ENCODE results near the gene NR2F1-AS1.

NR2F1-AS1 gene

GRCh38 chr5:93603078-93603792 is 22.2 kb upstream of the NR2F1-AS1 start:
- no peak for DNase-seq

- DNase-seq: no peak
Observed at GRCh38 chr5:93602241-93603077, 21.4 kb upstream of the NR2F1-AS1 start.

- no peak for DNase-seq
Observed at GRCh38 chr5:93601802-93602155, 20.8 kb upstream of the NR2F1-AS1 start.

- no peak for DNase-seq
Observed at GRCh38 chr5:93601071-93601801, 20.2 kb upstream of the NR2F1-AS1 start.

GRCh38 chr5:93600409-93601070 is 19.5 kb upstream of the NR2F1-AS1 start:
- no peak for DNase-seq

GRCh38 chr5:93599399-93600120 is 18.5 kb upstream of the NR2F1-AS1 start:
- no peak for DNase-seq

GRCh38 chr5:93599001-93599379 is 18.0 kb upstream of the NR2F1-AS1 start:
- DNase-seq: no peak

GRCh38 chr5:93598091-93599000 is 17.3 kb upstream of the NR2F1-AS1 start:
- DNase-seq: no peak

GRCh38 chr5:93596676-93597490 is 15.9 kb upstream of the NR2F1-AS1 start:
- DNase-seq: no peak

GRCh38 chr5:93596310-93596675 is 15.3 kb upstream of the NR2F1-AS1 start:
- DNase-seq: no peak

GRCh38 chr5:93595420-93596147 is 14.6 kb upstream of the NR2F1-AS1 start:
- no peak for DNase-seq

- DNase-seq: no peak
Observed at GRCh38 chr5:93594591-93595419, 13.8 kb upstream of the NR2F1-AS1 start.

GRCh38 chr5:93593476-93594131 is 12.6 kb upstream of the NR2F1-AS1 start:
- DNase-seq: no peak

GRCh38 chr5:93592883-93593282 is 11.9 kb upstream of the NR2F1-AS1 start:
- DNase-seq: no peak

GRCh38 chr5:93591323-93591945 is 10.4 kb upstream of the NR2F1-AS1 start:
- no peak for DNase-seq

GRCh38 chr5:93590493-93590892 is 9.5 kb upstream of the NR2F1-AS1 start:
- DNase-seq: no peak

GRCh38 chr5:93589829-93590215 is 8.8 kb upstream of the NR2F1-AS1 start:
- DNase-seq: no peak
